Measurements from ENCODE around the gene RAB32. TPM values are rescaled to one million over a fixed set of nuclear protein-coding genes. Genes with fewer than 3 reads are reported as not detected.

RAB32 gene
- total RNA-seq, 1 experiment from 2014 or later = 4.7 TPM

DNA sequence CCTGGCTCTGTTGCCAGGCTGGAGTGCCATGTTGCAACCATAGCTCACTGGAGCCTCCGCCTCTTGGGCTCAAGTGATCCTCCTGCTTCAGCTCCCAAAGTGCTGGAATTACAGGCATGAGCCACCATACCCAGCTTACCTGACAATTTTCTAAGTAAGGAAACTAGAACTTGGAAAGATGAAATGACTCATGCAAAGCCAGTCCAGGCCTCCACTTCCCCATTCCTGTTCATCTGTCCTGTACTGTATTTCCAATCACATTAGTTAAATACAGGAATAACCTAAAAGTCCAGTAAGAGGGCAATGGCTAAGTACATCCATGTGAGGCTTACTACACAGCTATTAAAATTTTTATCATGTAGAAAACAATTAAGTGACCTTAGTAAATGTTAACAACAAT is 46.9 kb downstream of the RAB32 start:
- Mint-ChIP-seq H3K4me1 (no peaks in the 10 kb centered on the region), H3K36me3 (ENCODE audit: insufficient read depth in 1 of 3, low read depth in 3 of 3) (no peaks in the 10 kb centered on the region), H3K9me3 (no peaks in the 10 kb centered on the region), H3K27me3 (ENCODE audit: low read depth) (peaks cover 1% of the 10 kb centered on the region; the same call in 1 of the 2 replicates), H3K27ac (no peak overlapping the region), H3K4me3 (no peak overlapping the region)
- no peak overlapping the region for H3K4me2 ChIP-seq (ENCODE audit: insufficient read depth, insufficient read length, low read length)
- no peaks in the 10 kb centered on the region for H3K79me2 ChIP-seq (ENCODE audit: insufficient read depth, low read length)
- H2AK5ac ChIP-seq (ENCODE audit: insufficient read length, low read length) = no peak overlapping the region
- H3K18ac ChIP-seq (ENCODE audit: insufficient read length, low read depth, low read length) = no peak overlapping the region
- H2BK120ac ChIP-seq (ENCODE audit: low read depth, low read length, poor library complexity, severe bottlenecking) = no peak overlapping the region
- H2BK5ac ChIP-seq (ENCODE audit: insufficient read length, low read length) = no peak overlapping the region
- H4K8ac ChIP-seq (replicated peaks; ENCODE audit: insufficient read length, low read depth, low read length) = no peak overlapping the region
- no peaks in the 10 kb centered on the region for H4K20me1 ChIP-seq (ENCODE audit: control insufficient read depth, insufficient read depth, insufficient read length)
- TF ChIP-seq, protein P1, sequence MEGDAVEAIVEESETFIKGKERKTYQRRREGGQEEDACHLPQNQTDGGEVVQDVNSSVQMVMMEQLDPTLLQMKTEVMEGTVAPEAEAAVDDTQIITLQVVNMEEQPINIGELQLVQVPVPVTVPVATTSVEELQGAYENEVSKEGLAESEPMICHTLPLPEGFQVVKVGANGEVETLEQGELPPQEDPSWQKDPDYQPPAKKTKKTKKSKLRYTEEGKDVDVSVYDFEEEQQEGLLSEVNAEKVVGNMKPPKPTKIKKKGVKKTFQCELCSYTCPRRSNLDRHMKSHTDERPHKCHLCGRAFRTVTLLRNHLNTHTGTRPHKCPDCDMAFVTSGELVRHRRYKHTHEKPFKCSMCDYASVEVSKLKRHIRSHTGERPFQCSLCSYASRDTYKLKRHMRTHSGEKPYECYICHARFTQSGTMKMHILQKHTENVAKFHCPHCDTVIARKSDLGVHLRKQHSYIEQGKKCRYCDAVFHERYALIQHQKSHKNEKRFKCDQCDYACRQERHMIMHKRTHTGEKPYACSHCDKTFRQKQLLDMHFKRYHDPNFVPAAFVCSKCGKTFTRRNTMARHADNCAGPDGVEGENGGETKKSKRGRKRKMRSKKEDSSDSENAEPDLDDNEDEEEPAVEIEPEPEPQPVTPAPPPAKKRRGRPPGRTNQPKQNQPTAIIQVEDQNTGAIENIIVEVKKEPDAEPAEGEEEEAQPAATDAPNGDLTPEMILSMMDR (conservative IDR thresholded peaks at IDR 0.05) = no peak
- no peak for DNase-seq
- no peak overlapping the region for H3K14ac ChIP-seq (ENCODE audit: insufficient read depth, low read length)
- no peak overlapping the region for H2BK20ac ChIP-seq (ENCODE audit: low read depth, low read length, poor library complexity, severe bottlenecking)
- H3K9me3 ChIP-seq (ENCODE audit: control insufficient read depth, low read depth, low read length) = no peaks in the 10 kb centered on the region
- H3K23me2 ChIP-seq (ENCODE audit: insufficient read length, low read depth, low read length, poor library complexity, severe bottlenecking) = no peaks in the 10 kb centered on the region
- H3K9ac ChIP-seq (ENCODE audit: extremely low read depth, insufficient read length, low read length) = no peak overlapping the region
- H3K27me3 ChIP-seq (ENCODE audit: insufficient read depth, low read length) = no peaks in the 10 kb centered on the region
- no peak overlapping the region for H2BK12ac ChIP-seq (ENCODE audit: insufficient read length, low read depth, low read length)
- no peak overlapping the region for H4K5ac ChIP-seq (ENCODE audit: insufficient read length, low read depth, low read length)
- no peak overlapping the region for H3K27ac ChIP-seq (ENCODE audit: insufficient read length, low read depth, low read length)
- no peaks in the 10 kb centered on the region for H3K4me1 ChIP-seq (ENCODE audit: insufficient read depth, low read length)
- H3K4ac ChIP-seq (ENCODE audit: low read depth, low read length) = no peak overlapping the region
- H2AFZ ChIP-seq (ENCODE audit: low read length) = no peak overlapping the region
- no peak overlapping the region for H2BK15ac ChIP-seq (ENCODE audit: low read depth, low read length)
- no peaks in the 10 kb centered on the region for H3K79me1 ChIP-seq (ENCODE audit: insufficient read depth, low read depth, low read length, poor library complexity, severe bottlenecking)
- no peak overlapping the region for H3T11ph ChIP-seq (ENCODE audit: low read length)
- no peak overlapping the region for H3K23ac ChIP-seq (ENCODE audit: insufficient read length, low read depth, low read length)
- H4K91ac ChIP-seq (ENCODE audit: insufficient read length, low read depth, low read length) = no peak overlapping the region
- no peak overlapping the region for H3K56ac ChIP-seq (ENCODE audit: insufficient read length, low read depth, low read length)
- no CpG with 5 or more reads among the region's 1 CpG for WGBS (ENCODE audit: extremely low coverage, insufficient read length, low lambda C conversion rate)
